HUDEP-2 (cell line): ENCODE measurements around the gene SIX4.

Source experiments
- DNase-seq, 76 experiments: peaks; one replicate each; lab custom pipeline; 2025; ENCODE audit not compliant: unreplicated experiment in 76 of 76; lab: John Stamatoyannopoulos, UW

Gene SIX4

GRCh38 chr14:60662982-60663381 is 61.2 kb downstream of the SIX4 start:
- DNase-seq: no peak

GRCh38 chr14:60661721-60662120 is 62.4 kb downstream of the SIX4 start:
- DNase-seq: no peak
